Measurements from ENCODE around the gene NEK8. TPM values are rescaled to one million over a fixed set of nuclear protein-coding genes. Genes with fewer than 3 reads are reported as not detected.
A peak's percentile ranks its signal among the peaks of the same experiment; 100 is the strongest.

Gene NEK8
- total and polyA plus RNA-seq, 9 of the 15 experiments (the other 6 are each of a cell fraction or from before 2014, with no cell fraction given), result 0.98 to 16.6 (median 4.6) TPM

DNA sequence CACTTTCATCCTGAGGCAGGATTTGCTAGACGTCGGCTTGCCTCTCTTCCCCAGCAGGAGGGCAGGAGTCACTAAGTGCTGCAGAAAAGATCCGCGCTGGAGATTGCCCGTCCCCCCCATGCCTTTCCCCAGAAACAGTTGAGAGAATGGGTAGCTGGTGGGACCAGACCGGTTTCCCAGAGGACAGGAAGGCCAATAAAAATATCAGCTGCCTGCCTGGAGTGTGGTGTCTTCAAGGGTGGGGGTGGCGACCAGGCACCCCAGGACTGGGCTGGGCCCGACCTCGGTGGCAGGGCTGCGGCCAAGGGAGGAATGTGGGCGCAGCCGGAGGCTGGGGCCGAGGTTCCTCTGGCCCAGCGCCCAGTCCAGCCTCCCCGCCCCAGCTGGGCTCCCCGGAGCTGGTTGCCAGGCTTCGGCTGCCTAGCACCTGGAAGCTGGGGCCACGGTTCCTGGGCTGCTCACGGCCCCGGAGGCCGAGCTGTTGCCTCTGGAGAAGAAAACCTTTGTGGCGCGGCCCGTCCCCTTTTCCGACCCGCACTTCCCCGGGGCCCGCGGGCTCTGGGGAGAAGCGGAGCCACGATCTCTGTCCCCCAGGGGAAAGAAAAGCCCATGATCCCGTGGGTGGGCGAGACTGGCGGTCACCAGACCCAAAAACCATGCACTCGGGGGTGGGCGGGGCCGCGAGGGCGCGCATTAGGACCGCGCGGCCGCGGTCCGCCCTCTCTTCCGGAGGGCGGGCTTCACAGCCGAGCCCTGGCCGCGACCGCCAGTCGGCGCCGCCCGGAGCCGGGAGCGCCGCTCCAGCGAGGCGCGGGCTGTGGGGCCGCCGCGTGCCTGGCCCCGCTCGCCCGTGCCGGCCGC lies 14.9 kb downstream of the NEK8 start, which contains the start of gene TRAF4 (continued):
- peak; percentile 14; the same call in 1 of the 2 replicates for TF ChIP-seq JUND (IDR thresholded peaks at IDR 0.05; ENCODE audit: borderline replicate concordance, low read depth, low read length)
- TF ChIP-seq JUND (tag; IDR thresholded peaks at IDR 0.05; ENCODE audit: borderline replicate concordance, low read depth, low read length), result no peak; the same call in 2 of the 3 replicates
- TF ChIP-seq NCOR1 (IDR thresholded peaks at IDR 0.05), result peak; percentile 52
- TF ChIP-seq, protein P1, sequence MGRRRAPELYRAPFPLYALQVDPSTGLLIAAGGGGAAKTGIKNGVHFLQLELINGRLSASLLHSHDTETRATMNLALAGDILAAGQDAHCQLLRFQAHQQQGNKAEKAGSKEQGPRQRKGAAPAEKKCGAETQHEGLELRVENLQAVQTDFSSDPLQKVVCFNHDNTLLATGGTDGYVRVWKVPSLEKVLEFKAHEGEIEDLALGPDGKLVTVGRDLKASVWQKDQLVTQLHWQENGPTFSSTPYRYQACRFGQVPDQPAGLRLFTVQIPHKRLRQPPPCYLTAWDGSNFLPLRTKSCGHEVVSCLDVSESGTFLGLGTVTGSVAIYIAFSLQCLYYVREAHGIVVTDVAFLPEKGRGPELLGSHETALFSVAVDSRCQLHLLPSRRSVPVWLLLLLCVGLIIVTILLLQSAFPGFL (CRISPR knock-in tag; IDR thresholded peaks at IDR 0.05), result 0 out of 2 replicates have a peak, but pooled peaks have one; percentile 83
- peak; percentile 74 for TF ChIP-seq SMAD1 (IDR thresholded peaks at IDR 0.05; ENCODE audit: low read depth, low read length, partially characterized antibody)
- TF ChIP-seq GTF2A2 (tag; IDR thresholded peaks at IDR 0.05), result peak; percentile 18; the same call in 1 of the 2 replicates
- TF ChIP-seq, protein P2, sequence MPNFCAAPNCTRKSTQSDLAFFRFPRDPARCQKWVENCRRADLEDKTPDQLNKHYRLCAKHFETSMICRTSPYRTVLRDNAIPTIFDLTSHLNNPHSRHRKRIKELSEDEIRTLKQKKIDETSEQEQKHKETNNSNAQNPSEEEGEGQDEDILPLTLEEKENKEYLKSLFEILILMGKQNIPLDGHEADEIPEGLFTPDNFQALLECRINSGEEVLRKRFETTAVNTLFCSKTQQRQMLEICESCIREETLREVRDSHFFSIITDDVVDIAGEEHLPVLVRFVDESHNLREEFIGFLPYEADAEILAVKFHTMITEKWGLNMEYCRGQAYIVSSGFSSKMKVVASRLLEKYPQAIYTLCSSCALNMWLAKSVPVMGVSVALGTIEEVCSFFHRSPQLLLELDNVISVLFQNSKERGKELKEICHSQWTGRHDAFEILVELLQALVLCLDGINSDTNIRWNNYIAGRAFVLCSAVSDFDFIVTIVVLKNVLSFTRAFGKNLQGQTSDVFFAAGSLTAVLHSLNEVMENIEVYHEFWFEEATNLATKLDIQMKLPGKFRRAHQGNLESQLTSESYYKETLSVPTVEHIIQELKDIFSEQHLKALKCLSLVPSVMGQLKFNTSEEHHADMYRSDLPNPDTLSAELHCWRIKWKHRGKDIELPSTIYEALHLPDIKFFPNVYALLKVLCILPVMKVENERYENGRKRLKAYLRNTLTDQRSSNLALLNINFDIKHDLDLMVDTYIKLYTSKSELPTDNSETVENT (CRISPR knock-in tag; IDR thresholded peaks at IDR 0.05), result peak; percentile 96
- TF ChIP-seq CTBP1 (IDR thresholded peaks at IDR 0.05; ENCODE audit: borderline replicate concordance), result peak; percentile 38
- TF ChIP-seq NCOA2 (IDR thresholded peaks at IDR 0.05; ENCODE audit: partially characterized antibody in 2 of 2), result no peak
- TF ChIP-seq TAF1 (IDR thresholded peaks at IDR 0.05; ENCODE audit: control insufficient read depth, extremely low read depth, insufficient read depth, low read length, severe bottlenecking), result peak; percentile 82
- peak; percentile 59 for TF ChIP-seq MECOM (CRISPR knock-in tag; IDR thresholded peaks at IDR 0.05)
- TF ChIP-seq L3MBTL2 (IDR thresholded peaks at IDR 0.05), result peak; percentile 55; the same call in 1 of the 2 replicates
- TF ChIP-seq MYNN (IDR thresholded peaks at IDR 0.05), result peak; percentile 93
- peak; percentile 82 for TF ChIP-seq MYNN (CRISPR knock-in tag; IDR thresholded peaks at IDR 0.05)
- TF ChIP-seq ELF2 (CRISPR knock-in tag; IDR thresholded peaks at IDR 0.05), result peak; percentile 27; the same call in 1 of the 2 replicates
- TF ChIP-seq U2AF1 (optimal IDR thresholded peaks at IDR 0.05; ENCODE audit: low read depth, low read length), result peak; percentile 31
- peak; percentile 95 for TF ChIP-seq CXXC5 (CRISPR knock-in tag; IDR thresholded peaks at IDR 0.05)
- TF ChIP-seq, protein P3, sequence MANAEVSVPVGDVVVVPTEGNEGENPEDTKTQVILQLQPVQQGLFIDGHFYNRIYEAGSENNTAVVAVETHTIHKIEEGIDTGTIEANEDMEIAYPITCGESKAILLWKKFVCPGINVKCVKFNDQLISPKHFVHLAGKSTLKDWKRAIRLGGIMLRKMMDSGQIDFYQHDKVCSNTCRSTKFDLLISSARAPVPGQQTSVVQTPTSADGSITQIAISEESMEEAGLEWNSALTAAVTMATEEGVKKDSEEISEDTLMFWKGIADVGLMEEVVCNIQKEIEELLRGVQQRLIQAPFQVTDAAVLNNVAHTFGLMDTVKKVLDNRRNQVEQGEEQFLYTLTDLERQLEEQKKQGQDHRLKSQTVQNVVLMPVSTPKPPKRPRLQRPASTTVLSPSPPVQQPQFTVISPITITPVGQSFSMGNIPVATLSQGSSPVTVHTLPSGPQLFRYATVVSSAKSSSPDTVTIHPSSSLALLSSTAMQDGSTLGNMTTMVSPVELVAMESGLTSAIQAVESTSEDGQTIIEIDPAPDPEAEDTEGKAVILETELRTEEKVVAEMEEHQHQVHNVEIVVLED (CRISPR knock-in tag; IDR thresholded peaks at IDR 0.05), result 0 out of 2 replicates have a peak, but pooled peaks have one; percentile 19
- 0 out of 2 replicates have a peak, but pooled peaks have one; percentile 17 for TF ChIP-seq TCF7 (IDR thresholded peaks at IDR 0.05; ENCODE audit: borderline replicate concordance)
- TF ChIP-seq NR1H2 (CRISPR knock-in tag; IDR thresholded peaks at IDR 0.05), result no peak
- peak; percentile 69; the same call in 1 of the 2 replicates for TF ChIP-seq DMBX1 (CRISPR knock-in tag; IDR thresholded peaks at IDR 0.05; ENCODE audit: borderline replicate concordance)

All from K562 (cell line).